ENCODE data around the gene TM6SF1.
A peak's percentile ranks its signal among the peaks of the same experiment; 100 is the strongest.
"Not testable (repeated sequence)": the region's sequence is repeated elsewhere in the genome, so short reads cannot be mapped to it uniquely, and the experiment has no call there.

Gene TM6SF1

DNA sequence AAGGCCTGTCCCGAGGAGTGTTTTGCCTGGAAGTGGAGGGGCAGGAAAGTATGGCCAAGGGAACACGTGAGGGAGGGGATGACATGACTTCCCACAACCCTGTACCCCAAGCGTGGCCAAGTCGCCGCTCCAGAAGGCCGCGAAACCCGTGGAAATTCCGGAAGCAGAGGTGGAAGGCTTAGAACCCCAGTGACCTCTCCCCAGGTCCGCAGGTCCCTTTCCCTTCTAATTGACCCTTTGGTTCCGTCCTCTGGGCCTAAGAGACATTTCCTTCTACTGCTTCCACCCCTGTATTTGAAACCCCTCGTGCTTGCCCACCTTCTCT is 39.8 kb upstream of the TM6SF1 start:
- TF ChIP-seq, protein P1, sequence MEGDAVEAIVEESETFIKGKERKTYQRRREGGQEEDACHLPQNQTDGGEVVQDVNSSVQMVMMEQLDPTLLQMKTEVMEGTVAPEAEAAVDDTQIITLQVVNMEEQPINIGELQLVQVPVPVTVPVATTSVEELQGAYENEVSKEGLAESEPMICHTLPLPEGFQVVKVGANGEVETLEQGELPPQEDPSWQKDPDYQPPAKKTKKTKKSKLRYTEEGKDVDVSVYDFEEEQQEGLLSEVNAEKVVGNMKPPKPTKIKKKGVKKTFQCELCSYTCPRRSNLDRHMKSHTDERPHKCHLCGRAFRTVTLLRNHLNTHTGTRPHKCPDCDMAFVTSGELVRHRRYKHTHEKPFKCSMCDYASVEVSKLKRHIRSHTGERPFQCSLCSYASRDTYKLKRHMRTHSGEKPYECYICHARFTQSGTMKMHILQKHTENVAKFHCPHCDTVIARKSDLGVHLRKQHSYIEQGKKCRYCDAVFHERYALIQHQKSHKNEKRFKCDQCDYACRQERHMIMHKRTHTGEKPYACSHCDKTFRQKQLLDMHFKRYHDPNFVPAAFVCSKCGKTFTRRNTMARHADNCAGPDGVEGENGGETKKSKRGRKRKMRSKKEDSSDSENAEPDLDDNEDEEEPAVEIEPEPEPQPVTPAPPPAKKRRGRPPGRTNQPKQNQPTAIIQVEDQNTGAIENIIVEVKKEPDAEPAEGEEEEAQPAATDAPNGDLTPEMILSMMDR (IDR thresholded peaks at IDR 0.05; ENCODE audit: insufficient read depth, low read length, poor library complexity, severe bottlenecking): no peak
- no peak for TF ChIP-seq EZH2phosphoT487 (conservative IDR thresholded peaks at IDR 0.05; ENCODE audit: low read length)

DNA sequence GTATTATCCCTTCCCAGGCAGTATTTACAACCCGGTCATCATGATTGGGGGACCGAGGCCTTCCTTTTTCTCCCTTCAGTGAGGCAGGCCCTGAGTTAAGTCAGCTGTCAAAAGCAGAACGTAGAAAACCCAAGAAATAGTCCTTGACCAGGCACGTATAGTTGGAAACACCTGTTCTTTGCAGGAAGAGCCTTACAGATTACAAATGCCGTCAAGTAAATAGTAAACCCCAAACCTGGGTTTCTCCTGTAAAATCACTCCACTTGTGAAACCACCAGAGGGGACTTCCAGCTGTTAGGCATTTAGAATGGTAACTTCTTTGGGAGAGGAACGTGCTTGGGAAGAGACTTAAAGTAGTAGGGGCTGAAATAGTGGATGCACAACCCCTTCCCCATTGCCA is 39.4 kb upstream of the TM6SF1 start:
- H3K9me2 ChIP-seq (replicated peaks; ENCODE audit: insufficient read depth, low read length): no peaks in the 10 kb centered on the region
- peaks cover 5% of the 10 kb centered on the region; the same call in 1 of the 2 replicates for H3F3A ChIP-seq (ENCODE audit: insufficient read depth)
- H3K9me3 ChIP-seq (ENCODE audit: insufficient read depth, low read length): peaks cover 2% of the 10 kb centered on the region; the same call in 1 of the 2 replicates
- no peak overlapping the region for H3K9ac ChIP-seq (ENCODE audit: low read length)
- H3K27ac ChIP-seq (ENCODE audit: low read depth, low read length): no peak overlapping the region
- no peaks in the 10 kb centered on the region for H3K27me3 ChIP-seq (ENCODE audit: low read length)
- peak overlapping the region; percentile 78 for H2AFZ ChIP-seq (ENCODE audit: low read depth, low read length, severe bottlenecking)
- peaks cover 40% of the 10 kb centered on the region for H3K79me2 ChIP-seq (ENCODE audit: insufficient read depth, low read length)
- H3K4me3 ChIP-seq (ENCODE audit: insufficient read depth, low read length, poor library complexity, severe bottlenecking): no peak overlapping the region
- H4K20me1 ChIP-seq (ENCODE audit: low read depth, low read length): peaks cover 24% of the 10 kb centered on the region
- H3K4me2 ChIP-seq (ENCODE audit: low read depth, low read length, poor library complexity, severe bottlenecking): peak overlapping the region; percentile 89
- no peaks in the 10 kb centered on the region for H3K36me3 ChIP-seq (ENCODE audit: low read length)
- TF ChIP-seq, protein P1 (IDR thresholded peaks at IDR 0.05; ENCODE audit: insufficient read depth, low read length, poor library complexity, severe bottlenecking): no peak
- TF ChIP-seq EZH2phosphoT487 (conservative IDR thresholded peaks at IDR 0.05; ENCODE audit: low read length): no peak

More for the DNA sequence above, 39.8 kb upstream of the TM6SF1 start:
- Histone ChIP-seq H2AFZ (ENCODE audit: low read depth, low read length, severe bottlenecking) (peak overlapping the region; percentile 78), H3F3A (ENCODE audit: insufficient read depth) (peaks cover 5% of the 10 kb centered on the region; the same call in 1 of the 2 replicates), H3K9me3 (ENCODE audit: insufficient read depth, low read length) (no peaks in the 10 kb centered on the region), H3K9ac (ENCODE audit: low read length) (peak overlapping the region; percentile 98), H3K9me2 (replicated peaks; ENCODE audit: insufficient read depth, low read length) (no peaks in the 10 kb centered on the region), H3K4me3 (ENCODE audit: insufficient read depth, low read length, poor library complexity, severe bottlenecking) (peak overlapping the region; percentile 97), H3K27me3 (ENCODE audit: low read length) (no peaks in the 10 kb centered on the region), H3K36me3 (ENCODE audit: low read length) (no peaks in the 10 kb centered on the region), H3K27ac (ENCODE audit: low read depth, low read length) (peak overlapping the region; percentile 80), H3K79me2 (ENCODE audit: insufficient read depth, low read length) (peaks cover 44% of the 10 kb centered on the region), H4K20me1 (ENCODE audit: low read depth, low read length) (peaks cover 25% of the 10 kb centered on the region), H3K4me2 (ENCODE audit: low read depth, low read length, poor library complexity, severe bottlenecking) (peak overlapping the region; percentile 89)

DNA sequence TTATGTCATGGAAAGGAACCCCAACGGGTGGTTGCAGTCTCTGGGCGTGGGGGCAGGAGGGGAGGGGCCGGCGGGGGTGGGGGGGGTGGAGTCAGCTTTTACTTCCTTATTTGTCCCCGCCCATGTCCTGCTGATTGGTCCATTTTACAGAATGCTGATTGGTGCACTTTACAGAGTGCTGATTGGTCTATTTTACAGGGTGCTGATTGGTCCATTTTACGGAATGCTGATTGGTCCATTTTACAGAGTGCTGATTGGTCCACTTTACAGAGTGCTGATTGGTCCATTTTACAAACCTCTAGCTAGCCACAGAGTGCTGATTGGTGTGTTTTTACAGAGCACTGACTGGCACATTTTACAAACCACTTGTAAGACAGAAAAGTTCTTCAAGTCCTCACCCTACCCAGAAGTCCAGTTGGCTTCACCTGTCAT is 38.2 kb upstream of the TM6SF1 start:
- not testable (repeated sequence) for H3K36me3 ChIP-seq (ENCODE audit: low read length); H3K4me2 ChIP-seq (ENCODE audit: low read depth, low read length, poor library complexity, severe bottlenecking); H3K4me3 ChIP-seq (ENCODE audit: insufficient read depth, low read length, poor library complexity, severe bottlenecking); H3F3A ChIP-seq (ENCODE audit: insufficient read depth); H2AFZ ChIP-seq (ENCODE audit: low read depth, low read length, severe bottlenecking); H3K9me3 ChIP-seq (ENCODE audit: insufficient read depth, low read length); H3K27ac ChIP-seq (ENCODE audit: low read depth, low read length); H3K9me2 ChIP-seq (replicated peaks; ENCODE audit: insufficient read depth, low read length); H3K9ac ChIP-seq (ENCODE audit: low read length); H3K27me3 ChIP-seq (ENCODE audit: low read length)
- peaks cover 14% of the 10 kb centered on the region for H4K20me1 ChIP-seq (ENCODE audit: low read depth, low read length)
- peaks cover 28% of the 10 kb centered on the region for H3K79me2 ChIP-seq (ENCODE audit: insufficient read depth, low read length)

DNA sequence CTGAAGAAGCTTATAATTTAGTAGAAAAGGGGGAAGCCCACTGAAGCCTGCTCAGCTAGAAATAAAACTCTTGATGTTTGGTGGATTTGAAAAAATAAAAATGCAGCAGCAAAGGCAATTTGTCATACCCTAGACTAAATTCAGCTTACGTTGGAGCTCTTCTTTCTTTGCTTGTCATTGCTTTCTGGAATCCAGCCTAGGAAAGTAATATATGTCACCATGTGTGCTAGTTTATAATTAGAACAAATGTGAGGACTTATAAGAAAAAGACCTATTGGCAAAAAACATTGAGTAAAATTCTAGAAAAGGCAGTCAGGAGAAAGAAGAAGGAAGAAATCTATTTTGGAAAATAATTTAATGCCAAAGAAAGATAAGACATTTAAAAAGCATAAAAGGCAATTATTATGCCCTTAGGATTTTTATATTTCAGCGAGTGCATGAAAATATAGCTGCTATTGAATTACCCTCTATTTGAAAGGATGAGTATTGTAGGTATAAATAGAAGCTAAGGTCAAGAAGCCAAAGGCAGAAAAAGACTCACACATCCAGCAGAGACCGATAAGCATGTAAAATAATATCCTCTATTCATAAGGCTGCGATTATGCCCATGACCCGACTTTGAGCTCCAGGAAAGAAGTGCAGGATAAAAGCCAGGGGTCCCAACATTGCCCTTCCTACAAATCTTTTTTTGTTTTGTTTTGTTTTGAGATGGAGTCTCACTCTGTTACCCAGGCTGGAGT is 29.8 kb upstream of the TM6SF1 start:
- Histone ChIP-seq H3K9me2 (replicated peaks; ENCODE audit: insufficient read depth, low read length) (no peaks in the 10 kb centered on the region), H3K9ac (ENCODE audit: low read length) (no peak overlapping the region), H3K79me2 (ENCODE audit: insufficient read depth, low read length) (no peaks in the 10 kb centered on the region), H3K27ac (ENCODE audit: low read depth, low read length) (no peak overlapping the region), H3K4me3 (ENCODE audit: insufficient read depth, low read length, poor library complexity, severe bottlenecking) (no peak overlapping the region), H4K20me1 (ENCODE audit: low read depth, low read length) (no peaks in the 10 kb centered on the region), H3K27me3 (ENCODE audit: low read length) (no peaks in the 10 kb centered on the region), H3K4me2 (ENCODE audit: low read depth, low read length, poor library complexity, severe bottlenecking) (no peak overlapping the region), H2AFZ (ENCODE audit: low read depth, low read length, severe bottlenecking) (no peak overlapping the region), H3K36me3 (ENCODE audit: low read length) (no peaks in the 10 kb centered on the region), H3F3A (ENCODE audit: insufficient read depth) (no peaks in the 10 kb centered on the region), H3K9me3 (ENCODE audit: insufficient read depth, low read length) (peaks cover 9% of the 10 kb centered on the region; the same call in 1 of the 2 replicates)
- TF ChIP-seq EZH2phosphoT487 (conservative IDR thresholded peaks at IDR 0.05; ENCODE audit: low read length): no peak
- TF ChIP-seq, protein P1 (IDR thresholded peaks at IDR 0.05; ENCODE audit: insufficient read depth, low read length, poor library complexity, severe bottlenecking): no peak

Data from SU-DHL-6 (cell line).